Ecto neural progenitor cell (in vitro differentiated cells): Measurements from ENCODE around the gene CD86.
"Not testable (repeated sequence)": the region's sequence is repeated elsewhere in the genome, so short reads cannot be mapped to it uniquely, and the experiment has no call there.

Source experiments
- DNase-seq: peaks from one replicate; pipeline ENCODE4 v3.0.0-alpha.2; 2018; ENCODE audit warnings: low spot score

The CD86 gene, protein sequence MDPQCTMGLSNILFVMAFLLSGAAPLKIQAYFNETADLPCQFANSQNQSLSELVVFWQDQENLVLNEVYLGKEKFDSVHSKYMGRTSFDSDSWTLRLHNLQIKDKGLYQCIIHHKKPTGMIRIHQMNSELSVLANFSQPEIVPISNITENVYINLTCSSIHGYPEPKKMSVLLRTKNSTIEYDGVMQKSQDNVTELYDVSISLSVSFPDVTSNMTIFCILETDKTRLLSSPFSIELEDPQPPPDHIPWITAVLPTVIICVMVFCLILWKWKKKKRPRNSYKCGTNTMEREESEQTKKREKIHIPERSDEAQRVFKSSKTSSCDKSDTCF

DNA sequence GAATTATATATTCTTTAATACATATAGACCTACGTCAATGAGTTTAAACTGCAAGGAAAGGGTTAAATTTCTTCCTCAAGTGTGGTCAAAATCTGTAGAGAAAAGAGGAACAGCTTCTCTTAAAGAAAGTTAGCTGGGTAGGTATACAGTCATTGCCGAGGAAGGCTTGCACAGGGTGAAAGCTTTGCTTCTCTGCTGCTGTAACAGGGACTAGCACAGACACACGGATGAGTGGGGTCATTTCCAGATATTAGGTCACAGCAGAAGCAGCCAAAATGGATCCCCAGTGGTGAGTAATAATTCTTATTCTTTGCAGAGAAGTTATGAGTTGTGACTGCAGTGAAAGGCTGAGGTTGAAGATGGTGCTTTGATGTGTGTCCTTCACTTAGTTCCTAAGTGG lies at the start of gene CD86:
Gene CD86, plus strand, starts transcription at position 148 of the 400 bp plus-strand sequence. Its CDS starts 128 bp downstream, at position 276.
- no peak for DNase-seq

DNA sequence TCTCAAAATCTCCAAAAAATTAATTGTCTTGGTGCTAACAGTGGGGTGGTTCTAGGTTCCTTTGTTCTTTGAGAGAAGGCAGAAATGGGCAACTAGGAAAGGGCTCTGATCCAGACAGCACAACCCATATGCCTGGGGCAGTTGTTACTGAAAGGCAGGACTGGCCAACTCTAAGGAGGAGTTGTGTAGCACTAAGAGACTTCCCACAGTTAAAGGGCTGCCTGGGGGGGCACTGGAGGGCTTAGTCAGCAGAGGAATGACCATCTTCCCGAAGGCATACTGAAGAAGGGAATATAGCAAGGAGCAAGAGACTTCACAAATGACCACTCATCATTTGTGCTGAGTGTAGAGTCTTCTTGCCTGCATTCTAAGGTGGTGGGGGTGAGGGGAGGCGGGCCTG lies 48.9 kb upstream of the CD86 start:
- DNase-seq = no peak

DNA sequence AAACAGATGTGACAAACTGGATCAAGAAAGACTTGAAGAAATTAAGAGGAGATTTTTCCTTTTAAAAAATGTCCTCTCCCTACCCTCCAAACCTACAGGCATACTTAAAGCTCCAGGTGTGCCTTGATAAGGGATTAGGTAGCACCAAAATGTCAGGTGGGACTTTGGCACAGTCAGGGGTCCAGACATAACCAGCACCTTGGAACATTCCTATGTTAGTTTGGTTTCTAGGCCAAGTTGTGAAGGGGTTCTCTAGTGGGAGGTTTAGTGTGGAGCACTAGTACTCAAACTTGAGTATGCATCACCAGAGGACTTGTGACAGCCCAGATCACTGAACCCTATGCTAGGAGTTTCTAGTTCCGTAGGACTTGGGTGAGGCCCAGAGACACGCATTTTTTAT lies 47.0 kb upstream of the CD86 start:
- DNase-seq = no peak

DNA sequence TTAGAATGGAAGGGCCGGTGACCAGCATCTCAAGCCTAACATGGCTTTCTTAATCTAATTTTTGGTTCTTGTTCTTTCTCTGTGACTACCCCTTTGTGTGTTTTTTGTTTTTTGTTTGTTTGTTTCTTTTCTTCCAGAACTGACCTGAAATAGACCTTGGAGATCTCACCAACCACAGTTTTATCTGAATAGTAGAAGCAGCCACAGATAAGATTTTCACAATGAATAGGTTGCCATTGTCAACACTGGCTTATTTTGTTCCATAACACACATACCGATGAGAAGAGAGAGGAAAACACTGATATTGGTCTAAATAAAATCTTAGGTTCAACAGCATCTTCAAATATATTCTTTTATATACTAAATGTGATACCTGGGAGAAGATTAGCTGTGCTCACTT lies 44.7 kb upstream of the CD86 start:
- DNase-seq = no peak

DNA sequence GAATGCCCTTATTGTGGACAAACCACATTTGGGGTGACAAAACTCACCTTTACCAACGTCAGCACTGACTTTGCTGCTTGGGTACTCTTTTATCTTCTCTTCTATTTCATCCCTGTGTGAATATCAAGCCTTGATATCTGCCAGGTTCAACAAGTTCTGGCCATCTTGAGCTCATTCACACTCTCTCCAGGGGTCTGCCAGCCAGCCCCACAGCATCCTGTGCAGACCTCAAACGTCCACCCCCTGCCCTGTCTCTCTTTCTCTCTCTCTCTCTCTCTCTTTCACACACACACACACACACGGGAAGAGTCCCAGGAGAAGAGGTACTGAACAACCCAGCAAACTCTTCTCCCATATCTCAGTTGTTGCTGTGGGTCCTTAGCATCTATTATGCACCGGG lies 43.8 kb upstream of the CD86 start:
- no peak for DNase-seq

GRCh38 chr3:122012821-122013220 lies 42.3 kb upstream of the CD86 start:
- DNase-seq = no peak

GRCh38 chr3:122013448-122013925 lies 41.7 kb upstream of the CD86 start:
- DNase-seq = no peak

- no peak for DNase-seq
Observed at GRCh38 chr3:122014741-122015140, 40.4 kb upstream of the CD86 start.

GRCh38 chr3:122019493-122019892 lies 35.7 kb upstream of the CD86 start:
- DNase-seq = no peak

GRCh38 chr3:122021037-122021436 lies 34.1 kb upstream of the CD86 start:
- no peak for DNase-seq

DNA sequence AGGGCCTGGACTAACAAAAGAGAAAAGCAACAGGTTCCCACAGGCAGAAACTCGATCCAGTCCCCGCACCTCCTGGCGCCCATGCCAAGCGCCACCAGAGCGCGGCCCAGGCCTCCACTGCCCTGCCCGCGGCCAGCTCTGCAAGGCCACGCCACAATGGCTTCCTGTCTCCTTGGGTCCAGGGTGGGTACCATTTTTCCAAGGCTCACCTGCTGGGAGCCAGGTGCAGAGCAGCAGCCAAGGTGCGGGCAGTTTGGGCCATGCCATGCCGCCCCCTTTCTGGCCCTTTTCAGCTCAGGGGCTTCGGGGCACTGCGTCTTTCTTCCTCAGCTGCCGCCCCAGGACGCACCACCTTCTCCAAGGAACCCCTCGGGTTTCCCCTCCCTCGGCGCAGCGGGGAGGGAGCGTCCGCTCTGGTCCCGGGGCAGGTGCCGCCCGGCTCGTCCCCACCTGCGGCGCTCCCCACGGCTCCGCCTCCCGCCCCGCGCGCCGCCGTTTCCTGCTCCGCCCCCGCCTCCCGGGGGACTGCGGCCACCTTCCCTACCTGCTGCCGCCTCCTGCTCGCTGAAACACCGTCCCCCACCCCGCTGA lies 33.3 kb upstream of the CD86 start, which contains the start of gene ILDR1:
Gene ILDR1, minus strand, starts transcription at position 437 of the 591 bp plus-strand sequence. Its CDS starts 170 bp downstream, at position 267.
- no peak for DNase-seq

- no peak for DNase-seq
Observed at GRCh38 chr3:122023335-122023910, 31.7 kb upstream of the CD86 start.

DNA sequence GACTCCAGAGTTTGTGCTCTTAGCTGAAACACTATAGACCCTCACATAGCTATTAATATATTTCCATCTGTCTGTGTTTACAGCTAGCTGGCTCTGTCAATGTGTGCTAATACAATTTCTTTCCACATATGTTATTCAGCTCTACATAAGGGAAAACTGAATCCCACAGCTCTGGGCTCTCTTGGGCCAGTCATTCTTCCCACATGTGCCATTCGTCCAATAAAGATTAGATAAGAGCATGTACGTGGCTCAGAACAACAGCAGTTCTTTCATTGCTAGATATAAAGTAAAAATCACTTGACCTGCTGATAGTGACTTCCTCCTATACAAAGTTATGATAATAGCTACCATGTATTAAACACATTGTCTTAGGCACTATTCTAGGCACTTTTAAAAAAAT lies 30.4 kb upstream of the CD86 start:
- DNase-seq = no peak

- no peak for DNase-seq
Observed at GRCh38 chr3:122025296-122025695, 29.9 kb upstream of the CD86 start.

DNA sequence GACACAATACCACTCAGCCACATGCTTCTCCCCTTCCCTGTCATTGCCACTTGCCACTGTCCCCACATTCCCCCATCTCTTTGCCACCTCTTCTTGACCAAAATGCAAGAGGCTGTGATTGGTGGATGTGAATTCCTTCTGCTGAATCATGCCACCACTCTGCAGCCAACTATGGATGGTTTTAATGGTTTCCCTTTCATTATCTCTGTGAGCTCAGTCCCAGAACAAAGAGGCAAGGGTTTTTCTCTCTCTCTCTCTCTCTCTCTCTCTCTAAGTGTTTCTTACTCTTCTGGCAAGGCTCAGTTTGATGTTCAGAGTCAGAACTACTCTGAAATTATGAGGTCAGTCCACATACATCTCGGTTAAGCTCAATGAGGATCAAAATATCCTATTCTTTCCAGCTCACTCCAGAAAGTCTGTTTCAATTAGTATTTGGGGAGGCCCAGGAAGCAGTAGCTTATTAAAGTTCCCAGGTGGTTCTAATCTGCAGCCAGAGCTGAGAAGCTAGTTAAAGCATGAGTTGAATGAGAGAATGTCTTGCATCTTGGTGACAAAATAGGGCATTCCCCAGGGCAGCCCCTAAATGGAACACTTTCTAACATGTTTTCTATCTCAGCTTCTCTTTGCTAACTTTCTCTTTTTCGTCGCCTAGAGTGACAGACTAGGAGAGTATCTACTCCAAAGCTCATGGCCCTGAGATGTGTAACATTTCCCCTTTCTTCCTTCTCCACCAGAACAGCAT lies 24.6 kb upstream of the CD86 start:
- no peak for DNase-seq

DNA sequence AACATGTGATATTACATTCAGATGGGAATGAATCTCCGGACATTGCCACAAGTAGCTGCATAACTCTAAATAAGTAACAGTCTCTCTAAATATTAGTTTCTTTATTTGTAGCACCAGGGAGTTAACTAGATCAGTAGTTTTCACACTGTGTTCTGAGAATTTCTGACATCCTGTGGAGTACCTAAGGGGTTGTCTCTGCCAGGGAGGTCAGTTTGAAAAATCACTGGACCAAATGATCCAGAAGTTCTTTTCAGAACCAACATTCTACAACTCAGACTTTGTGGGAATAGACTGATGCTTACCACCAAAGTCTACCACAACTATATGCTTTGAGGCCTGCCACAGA lies 24.1 kb upstream of the CD86 start:
- DNase-seq = no peak

DNA sequence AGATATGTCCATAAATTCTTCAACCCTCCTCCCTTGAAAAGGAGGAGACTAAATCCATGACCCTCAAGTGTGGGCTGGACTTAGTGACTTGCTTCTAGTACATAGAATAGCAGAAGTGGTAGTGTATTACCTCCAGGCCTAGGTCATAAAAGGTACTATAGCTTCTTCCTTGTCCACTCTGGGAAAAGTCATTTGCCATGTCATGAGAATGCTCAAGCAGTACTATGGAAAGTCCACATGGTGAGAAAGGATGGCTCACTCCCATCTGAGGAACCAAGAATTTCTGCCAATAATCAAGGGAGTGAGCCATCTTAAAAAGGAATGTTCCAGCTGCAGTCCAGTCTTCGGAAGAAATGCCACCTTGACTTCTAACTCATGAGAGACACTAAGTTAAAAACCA lies 22.6 kb upstream of the CD86 start:
- DNase-seq = no peak

- DNase-seq = no peak
Observed at GRCh38 chr3:122033023-122033422, 22.1 kb upstream of the CD86 start.

- not testable (repeated sequence) for DNase-seq
Observed at GRCh38 chr3:122047296-122047695, 7.9 kb upstream of the CD86 start.

DNA sequence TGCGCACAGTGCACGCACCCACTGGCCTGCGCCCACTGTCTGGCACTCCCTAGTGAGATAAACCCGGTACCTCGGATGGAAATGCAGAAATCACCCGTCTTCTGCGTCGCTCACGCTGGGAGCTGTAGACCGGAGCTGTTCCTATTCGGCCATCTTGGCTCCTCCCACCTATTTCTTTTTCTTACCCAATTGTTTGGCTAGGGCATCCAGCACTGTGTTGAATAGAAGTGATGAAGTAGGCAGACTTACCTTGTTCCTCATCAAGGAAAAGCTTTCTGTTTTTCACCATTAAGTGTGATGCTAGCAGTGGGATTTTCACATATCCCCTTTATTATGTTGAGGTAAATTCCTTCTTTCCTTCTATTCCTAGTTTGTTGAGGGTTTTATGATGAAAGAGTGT lies 7.4 kb upstream of the CD86 start:
- DNase-seq = not testable (repeated sequence)

DNA sequence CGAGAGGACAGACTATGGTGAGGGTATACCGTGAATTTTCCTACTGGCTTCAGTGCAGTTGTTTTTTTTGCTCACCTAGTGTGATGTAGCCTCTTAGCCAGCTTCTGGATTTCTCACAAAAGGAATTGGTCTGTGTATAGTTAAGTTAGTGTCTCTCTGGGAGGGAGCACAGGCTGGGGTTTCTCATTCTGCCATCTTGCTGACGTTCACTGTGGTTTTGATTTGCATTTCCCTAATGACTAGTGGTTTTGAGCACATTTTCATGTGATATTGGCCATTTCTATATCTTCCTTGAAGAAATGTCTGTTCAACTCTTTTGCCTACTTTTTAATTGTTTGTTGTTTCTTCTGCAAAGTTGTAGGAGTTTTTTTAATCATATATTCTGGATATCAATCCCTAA lies 2.2 kb upstream of the CD86 start:
- DNase-seq = no peak

GRCh38 chr3:122057671-122058070 lies 2.5 kb downstream of the CD86 start:
- DNase-seq = no peak

GRCh38 chr3:122058294-122058693 lies 3.1 kb downstream of the CD86 start:
- no peak for DNase-seq
